H7 (cell line): Measurements from ENCODE around the gene TCTA. TPM values are rescaled to one million over a fixed set of nuclear protein-coding genes. Genes with fewer than 3 reads are reported as not detected.

Experiments used
- DNase-seq: peaks from one replicate; pipeline ENCODE4 v3.0.0; 2012
- H3K27me3 ChIP-seq: 2 replicates; pipeline ENCODE4 v1.6.0; 2011; ENCODE audit warnings: mild to moderate bottlenecking, low read length; ENCODE audit not compliant: control insufficient read depth, insufficient read depth
- H3K36me3 ChIP-seq: replicated peaks from 2 replicates; pipeline ENCODE4 v1.5.1; 2011; ENCODE audit warnings: low read length; ENCODE audit not compliant: control insufficient read depth, insufficient read depth
- H3K4me3 ChIP-seq: 2 replicates; pipeline ENCODE4 v1.5.1; 2011; ENCODE audit warnings: low read depth, mild to moderate bottlenecking, control low read depth, low read length, moderate library complexity; ENCODE audit not compliant: insufficient read depth
- total RNA-seq: library from RNA; depleted of rRNA; stranded (reverse); fragments of >200 nt; shearing (Covaris generic); gene quantifications from 2 replicates; pipeline ENCODE4 v1.2.3, GENCODE V29; 2014; rRNA removed

Gene TCTA
- total RNA-seq, 1 experiment from 2014 or later: 10.9 TPM

DNA sequence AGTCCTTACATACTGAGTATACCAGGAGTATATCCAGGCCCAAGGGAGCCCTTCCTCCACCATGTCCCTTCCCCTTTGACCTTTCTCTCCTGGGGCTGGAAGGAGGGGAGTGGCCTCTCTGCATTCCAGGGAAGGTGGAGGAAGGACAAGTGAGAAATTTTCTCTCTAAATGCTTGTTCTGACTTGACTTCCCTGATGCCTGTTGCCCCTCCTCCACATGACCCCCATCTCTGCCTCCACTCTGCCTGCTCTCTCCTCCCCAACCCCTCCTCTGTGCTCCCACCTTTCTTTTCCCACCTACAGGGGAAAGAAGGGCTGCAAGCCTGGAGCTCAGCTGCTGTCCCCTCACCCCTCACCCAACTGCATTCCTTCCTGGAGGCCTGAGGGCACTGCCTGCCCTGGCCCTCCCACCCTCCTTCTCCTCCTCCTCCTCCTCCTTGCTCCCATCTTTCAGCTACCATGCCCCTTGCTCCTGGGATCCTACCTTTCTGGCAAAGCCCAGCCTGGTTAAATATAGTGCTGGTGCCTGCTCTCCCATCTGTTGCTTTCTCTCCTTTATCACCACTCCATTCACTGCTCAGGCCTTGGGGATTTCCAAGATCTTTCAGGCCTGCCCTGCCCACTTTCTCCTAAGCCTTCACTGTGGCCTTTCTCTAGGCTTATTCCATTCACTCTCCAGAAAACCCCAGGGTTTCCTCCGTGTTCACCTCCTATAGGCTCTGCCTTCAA lies 49.4 kb downstream of the TCTA start:
- peak; percentile 72 for DNase-seq
- no peaks in the 10 kb centered on the region for H3K36me3 ChIP-seq
- no peak overlapping the region for H3K4me3 ChIP-seq
- no peaks in the 10 kb centered on the region for H3K27me3 ChIP-seq

DNA sequence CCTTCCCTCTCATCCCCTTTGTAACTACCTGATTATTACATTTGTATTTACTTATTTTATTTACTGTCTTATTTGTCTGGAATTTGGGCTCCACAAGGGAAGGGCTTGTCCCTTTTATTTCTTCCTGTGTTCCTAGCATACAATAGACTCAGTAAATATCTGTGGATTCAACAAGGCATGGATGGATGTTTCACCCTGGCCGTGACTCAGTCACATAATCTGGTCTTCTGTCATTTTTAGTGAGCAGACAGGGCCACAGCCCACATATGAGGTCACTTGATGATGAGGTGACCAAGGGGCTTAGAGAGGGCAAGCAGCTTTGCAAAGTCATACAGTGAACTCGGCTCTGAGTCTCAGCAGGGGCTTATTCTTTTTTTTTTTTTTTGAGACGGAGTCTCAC lies 50.0 kb downstream of the TCTA start:
- no peak overlapping the region for H3K4me3 ChIP-seq
- peak; percentile 28 for DNase-seq
- no peaks in the 10 kb centered on the region for H3K27me3 ChIP-seq
- H3K36me3 ChIP-seq: no peaks in the 10 kb centered on the region

DNA sequence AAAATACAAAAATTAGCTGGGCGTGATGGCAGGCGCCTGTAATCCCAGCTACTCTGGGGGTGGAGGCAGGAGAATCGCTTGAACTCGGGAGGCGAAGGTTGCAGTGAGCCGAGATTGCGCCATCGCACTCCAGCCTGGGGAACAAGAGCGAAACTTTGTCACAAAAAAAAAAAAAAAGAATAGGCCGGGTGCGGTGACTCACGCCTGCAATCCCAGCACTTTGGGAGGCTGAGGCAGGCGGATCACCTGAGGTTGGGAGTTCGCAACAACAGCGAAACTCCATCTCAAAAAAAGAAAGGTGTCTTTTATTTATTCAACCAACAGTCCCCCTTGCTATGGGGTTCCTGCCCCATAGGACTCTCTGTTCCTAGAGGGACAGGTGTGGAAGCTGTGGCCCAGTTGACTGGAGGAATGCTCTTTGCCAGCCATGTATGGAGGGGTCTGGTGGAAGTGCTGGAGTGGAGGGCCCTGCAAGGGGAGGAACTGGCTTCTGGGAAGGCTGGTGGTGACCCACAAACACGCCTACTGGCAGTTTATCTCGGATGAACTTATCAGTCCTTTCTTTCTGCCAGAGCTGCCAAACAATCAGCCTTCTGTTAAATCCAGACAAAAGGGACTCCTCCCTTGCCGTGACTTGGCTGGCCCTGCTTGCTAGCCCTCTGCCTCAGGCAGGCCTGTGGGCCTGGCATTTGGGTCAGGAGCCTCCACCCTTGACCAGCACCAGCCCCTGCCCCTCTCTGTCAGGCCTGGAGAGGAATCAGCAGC lies 53.2 kb downstream of the TCTA start:
- no peak overlapping the region for H3K4me3 ChIP-seq
- no peaks in the 10 kb centered on the region for H3K27me3 ChIP-seq
- DNase-seq: peak; percentile 35
- H3K36me3 ChIP-seq: no peaks in the 10 kb centered on the region

Other genes starting within 250 kb of the TCTA start
- 37.1 and 46.4 TPM in 2 replicates for gene CCDC71, start 246.1 kb upstream of the TCTA start, total RNA-seq
- gene KLHDC8B, start 240.8 kb upstream of the TCTA start, total RNA-seq: 19.8 and 27.7 TPM in 2 replicates
- gene C3orf62, start 135.2 kb upstream of the TCTA start, total RNA-seq: 0.80 and 1.3 TPM in 2 replicates
- 9.6 and 10.7 TPM in 2 replicates for gene USP4, start 72.4 kb upstream of the TCTA start, total RNA-seq
- gene GPX1, start 54.1 kb upstream of the TCTA start, total RNA-seq: 222 and 298 TPM in 2 replicates
- gene RHOA, start 447 bp upstream of the TCTA start, total RNA-seq: 377 and 386 TPM in 2 replicates
- 48.1 and 60.4 TPM in 2 replicates for gene AMT, start 10.1 kb downstream of the TCTA start, total RNA-seq
- 5.2 and 5.7 TPM in 2 replicates for gene NICN1, start 16.9 kb downstream of the TCTA start, total RNA-seq
- 80.4 and 87.4 TPM in 2 replicates for gene DAG1, start 57.8 kb downstream of the TCTA start, total RNA-seq
- 0.52 and 1.1 TPM in 2 replicates for gene BSN, start 142.1 kb downstream of the TCTA start, total RNA-seq